Large intestine (tissue), 3 donors: ENCODE measurements around the gene ASAP2. TPM values are rescaled to one million over a fixed set of nuclear protein-coding genes. Genes with fewer than 3 reads are reported as not detected.

ENCODE experiments used
- DNase-seq, 2 donors: peaks; one replicate each; pipeline versions ENCODE4 v3.0.0 to v3.0.0-alpha.2; 2013
- H3K27ac ChIP-seq: one replicate; pipeline ENCODE4 v1.5.1; 2013; ENCODE audit warnings: low read length
- H3K27me3 ChIP-seq: 2 replicates; pipeline ENCODE4 v1.6.1; 2013; ENCODE audit warnings: low read length; ENCODE audit not compliant: control insufficient read depth, insufficient read depth
- H3K36me3 ChIP-seq: 2 replicates; pipeline ENCODE4 v1.6.1; 2013; ENCODE audit warnings: low read length; ENCODE audit not compliant: control insufficient read depth, insufficient read depth
- H3K4me1 ChIP-seq: one replicate; pipeline ENCODE4 v1.6.1; 2013; ENCODE audit warnings: low read length; ENCODE audit not compliant: control insufficient read depth, insufficient read depth
- H3K4me3 ChIP-seq: one replicate; pipeline ENCODE4 v1.5.1; 2013; ENCODE audit warnings: low read length
- H3K9me3 ChIP-seq: one replicate; pipeline ENCODE4 v1.6.1; 2013; ENCODE audit warnings: mild to moderate bottlenecking, low read depth, low read length, moderate library complexity; ENCODE audit not compliant: control insufficient read depth
- WGBS: methylation state at CpG from one replicate; pipeline ENCODE4 v1.1.5; 2013; ENCODE audit warnings: low lambda C conversion rate; ENCODE audit not compliant: insufficient coverage; 5-methylcytosine and 5-hydroxymethylcytosine counted together
- polyA plus RNA-seq: library from polyadenylated mRNA; unstranded; fragments of 120-200 nt; gene quantifications from one replicate; pipeline ENCODE4 v1.2.1, GENCODE V29; 2013

ASAP2 gene
- polyA plus RNA-seq, 1 donor, result 20.0 TPM

- no peak overlapping the region for H3K27ac ChIP-seq
- 70% methylated on average over 2 of the region's 5 CpGs for WGBS
These were observed 5.3 kb upstream of the ASAP2 start for GRCh38 chr2:9201185-9201891.

GRCh38 chr2:9203006-9203405 is 3.6 kb upstream of the ASAP2 start:
- no CpG with 5 or more reads among the region's 3 CpGs for WGBS
- DNase-seq, result no peak
- Histone ChIP-seq H3K4me3 (no peak overlapping the region), H3K27ac (no peak overlapping the region), H3K9me3 (no peaks in the 10 kb centered on the region), H3K36me3 (no peaks in the 10 kb centered on the region), H3K4me1 (peaks cover 4% of the 10 kb centered on the region), H3K27me3 (no peaks in the 10 kb centered on the region)

More at GRCh38 chr2:9201185-9201891, 5.3 kb upstream of the ASAP2 start:
- Histone ChIP-seq H3K4me1 (peaks cover 4% of the 10 kb centered on the region), H3K4me3 (no peak overlapping the region), H3K9me3 (no peaks in the 10 kb centered on the region), H3K36me3 (no peaks in the 10 kb centered on the region), H3K27me3 (no peaks in the 10 kb centered on the region)
- no peak for DNase-seq

GRCh38 chr2:9203876-9204275 is 2.7 kb upstream of the ASAP2 start:
- Histone ChIP-seq H3K4me3 (no peak overlapping the region), H3K27ac (no peak overlapping the region), H3K36me3 (no peaks in the 10 kb centered on the region), H3K27me3 (no peaks in the 10 kb centered on the region), H3K9me3 (no peaks in the 10 kb centered on the region), H3K4me1 (peaks cover 7% of the 10 kb centered on the region)
- 93% methylated on average over 4 of the region's 5 CpGs for WGBS
- no peak for DNase-seq

- H3K36me3 ChIP-seq, result no peaks in the 10 kb centered on the region
- no peak for DNase-seq
- H3K4me3 ChIP-seq, result no peak overlapping the region
- H3K27me3 ChIP-seq, result no peaks in the 10 kb centered on the region
- no CpG with 5 or more reads among the region's 3 CpGs for WGBS
- no peaks in the 10 kb centered on the region for H3K9me3 ChIP-seq
- no peak overlapping the region for H3K27ac ChIP-seq
- H3K4me1 ChIP-seq, result peaks cover 11% of the 10 kb centered on the region
These were observed 1.7 kb upstream of the ASAP2 start for GRCh38 chr2:9204939-9205338.

- Histone ChIP-seq H3K27me3 (no peaks in the 10 kb centered on the region), H3K9me3 (no peaks in the 10 kb centered on the region), H3K36me3 (no peaks in the 10 kb centered on the region), H3K4me3 (peak overlapping the region; percentile 52), H3K27ac (peak overlapping the region; percentile 37), H3K4me1 (peaks cover 15% of the 10 kb centered on the region)
- no CpG with 5 or more reads among the region's 6 CpGs for WGBS
- DNase-seq, result no peak
These were observed 1.1 kb upstream of the ASAP2 start for GRCh38 chr2:9205486-9205885.

GRCh38 chr2:9206991-9207640 is 504 bp downstream of the ASAP2 start:
- no peaks in the 10 kb centered on the region for H3K36me3 ChIP-seq
- peak overlapping the region; percentile 58 for H3K27ac ChIP-seq
- no peaks in the 10 kb centered on the region for H3K27me3 ChIP-seq
- peak in 1 of 2 donors; percentile 71 for DNase-seq
- WGBS, result no CpG with 5 or more reads among the region's 84 CpGs
- peak overlapping the region; percentile 76 for H3K4me3 ChIP-seq
- peaks cover 22% of the 10 kb centered on the region for H3K4me1 ChIP-seq
- H3K9me3 ChIP-seq, result no peaks in the 10 kb centered on the region

- peaks cover 28% of the 10 kb centered on the region for H3K4me1 ChIP-seq
- H3K36me3 ChIP-seq, result no peaks in the 10 kb centered on the region
- H3K4me3 ChIP-seq, result peak overlapping the region; percentile 76
- peak overlapping the region; percentile 37 for H3K27ac ChIP-seq
- peak; percentile 38 to 81 for DNase-seq
- no peaks in the 10 kb centered on the region for H3K9me3 ChIP-seq
- WGBS, result no CpG with 5 or more reads among the region's 34 CpGs
- no peaks in the 10 kb centered on the region for H3K27me3 ChIP-seq
These were observed 1.2 kb downstream of the ASAP2 start for GRCh38 chr2:9207641-9208311.

GRCh38 chr2:9208875-9209274 is 2.3 kb downstream of the ASAP2 start:
- Histone ChIP-seq H3K4me3 (no peak overlapping the region), H3K36me3 (no peaks in the 10 kb centered on the region), H3K27ac (no peak overlapping the region), H3K9me3 (no peaks in the 10 kb centered on the region), H3K4me1 (peaks cover 37% of the 10 kb centered on the region), H3K27me3 (no peaks in the 10 kb centered on the region)
- WGBS, result no CpG with 5 or more reads among the region's 1 CpG
- no peak for DNase-seq

- 25% methylated on average over 1 of the region's 2 CpGs for WGBS
- H3K4me3 ChIP-seq, result no peak overlapping the region
These were observed 3.4 kb downstream of the ASAP2 start for GRCh38 chr2:9210030-9210429.

GRCh38 chr2:9211496-9211895 is 4.9 kb downstream of the ASAP2 start:
- Histone ChIP-seq H3K4me1 (peaks cover 33% of the 10 kb centered on the region), H3K27me3 (no peaks in the 10 kb centered on the region), H3K4me3 (no peak overlapping the region), H3K27ac (peak overlapping the region; percentile 37), H3K36me3 (no peaks in the 10 kb centered on the region), H3K9me3 (no peaks in the 10 kb centered on the region)
- peak in 1 of 2 donors; percentile 77 for DNase-seq
- no CpG with 5 or more reads among the region's 4 CpGs for WGBS

More at GRCh38 chr2:9210030-9210429, 3.4 kb downstream of the ASAP2 start:
- Histone ChIP-seq H3K9me3 (no peaks in the 10 kb centered on the region), H3K36me3 (no peaks in the 10 kb centered on the region), H3K27ac (peak overlapping the region; percentile 46), H3K27me3 (no peaks in the 10 kb centered on the region), H3K4me1 (peaks cover 37% of the 10 kb centered on the region)
- DNase-seq, result peak in 1 of 2 donors; percentile 78
